ENCODE results near the gene HDAC4.

GRCh38 chr2:239142296-239142695 lies 258.5 kb downstream of the HDAC4 start:
- TF ChIP-seq GATA2 (IDR thresholded peaks at IDR 0.05; ENCODE audit: low read depth, low read length) (no peak), GATA3 (IDR thresholded peaks at IDR 0.05; ENCODE audit: low read depth, low read length) (no peak)

Data from SH-SY5Y (cell line).